Ovary (tissue), 9 donors: Measurements from ENCODE around the gene PBX1. TPM values are rescaled to one million over a fixed set of nuclear protein-coding genes. Genes with fewer than 3 reads are reported as not detected.

ENCODE experiments used
- DNase-seq, 5 donors: peaks; one replicate each; pipeline ENCODE4 v3.0.0-alpha.2; 2019 to 2020
- H3K27ac ChIP-seq, 2 donors: fragments of 200-600 bp; one replicate each; pipeline versions ENCODE4 v1.5.1 to v1.8.0; 2019 to 2022
- H3K27me3 ChIP-seq: fragments of 200-600 bp; one replicate; pipeline ENCODE4 v1.8.0; 2022
- H3K36me3 ChIP-seq: fragments of 200-600 bp; sonication (generic); one replicate; pipeline ENCODE4 v1.5.1; 2019
- H3K4me1 ChIP-seq: one replicate; pipeline ENCODE4 v1.8.1; 2013; ENCODE audit warnings: mild to moderate bottlenecking, moderate library complexity; ENCODE audit not compliant: insufficient read depth
- H3K4me3 ChIP-seq: fragments of 200-600 bp; sonication (generic); one replicate; pipeline ENCODE4 v1.5.1; 2017
- H3K9me3 ChIP-seq, 2 donors: fragments of 200-600 bp in 1 of 2; sonication (generic) in 1 of 2; one replicate each; pipeline versions ENCODE4 v1.5.1 to v1.8.1; 2013 to 2019; ENCODE audit warnings: mild to moderate bottlenecking in 1 of 2, moderate library complexity in 1 of 2
- EP300 ChIP-seq: sonication (generic); formaldehyde crosslinking; IDR thresholded peaks from one replicate; pipeline ENCODE4 v1.6.1; 2017; ENCODE audit warnings: antibody characterized with exemption
- POLR2A ChIP-seq: fragments of 450-650 bp; IDR thresholded peaks from one replicate; pipeline ENCODE4 v1.6.1; 2017; ENCODE audit warnings: antibody characterized with exemption, mild to moderate bottlenecking, moderate library complexity
- WGBS, 3 donors: extraction: QIAGEN DNeasy Blood & Tissue Kit in 1 of 3; methylation state at CpG; one replicate each; pipeline versions ENCODE4 v1.1.5 to v1.1.7; 2013 to 2017; 5-methylcytosine and 5-hydroxymethylcytosine counted together
- intact Hi-C, 4 donors: fragments of 100-400 bp; cut with DNase I; formaldehyde crosslinking; loops; one replicate each; pipeline versions ENCODE4 v1.11.0 to v1.15.1; 2022 to 2023
- polyA plus RNA-seq, 2 donors: library from polyadenylated mRNA; stranded (reverse); fragments of 200-250 nt in 1 of 2; fragments of 350-450 nt in 1 of 2; fragmentation: Illumina TruSeq in 1 of 2; extraction: RNeasy Lipid Tissue Mini Kit (QIAGEN cat#74804) in 1 of 2; gene quantifications; one replicate each; pipeline ENCODE4 v1.2.3, GENCODE V29; 2013 to 2014
- total RNA-seq, 7 donors: library from RNA; depleted of rRNA in 2 of 7; stranded (reverse); fragments of >200 nt in 2 of 7; fragmentation: NEBNext Ultra II Directional in 3 of 7; extraction: Animal tissue kit (Norgen Biotek cat#: 25700) in 3 of 7; gene quantifications; one replicate each; pipeline versions ENCODE4 v1.1.0 to v1.2.4, GENCODE V29; 2016 to 2023
- TF ChIP-seq, protein P1 (sequence below), 3 donors: fragments of 450-650 bp in 2 of 3; fragments of 200-600 bp in 1 of 3; IDR thresholded peaks; one replicate each; pipeline versions ENCODE4 v1.5.1 to v1.8.0; 2016 to 2022; ENCODE audit warnings: antibody characterized with exemption in 3 of 3, mild to moderate bottlenecking in 1 of 3
- donor health status: DM: no; HTN: no; CAD: no; lungs with moderate emphysema.
- donor health status: DM: no; HTN: no; CAD: no.
- donor health status: Bipolar disorder and iron deficiency.
- donor health status: DM: yes; HTN: yes; CAD: no.
- donor health status: DM: no; HTN: no; CAD: no.
- donor health status: DM: yes; HTN: yes; CAD: no.

Gene PBX1
- total and polyA plus RNA-seq, 9 donors: 43.7 to 220 (median 142) TPM

DNA sequence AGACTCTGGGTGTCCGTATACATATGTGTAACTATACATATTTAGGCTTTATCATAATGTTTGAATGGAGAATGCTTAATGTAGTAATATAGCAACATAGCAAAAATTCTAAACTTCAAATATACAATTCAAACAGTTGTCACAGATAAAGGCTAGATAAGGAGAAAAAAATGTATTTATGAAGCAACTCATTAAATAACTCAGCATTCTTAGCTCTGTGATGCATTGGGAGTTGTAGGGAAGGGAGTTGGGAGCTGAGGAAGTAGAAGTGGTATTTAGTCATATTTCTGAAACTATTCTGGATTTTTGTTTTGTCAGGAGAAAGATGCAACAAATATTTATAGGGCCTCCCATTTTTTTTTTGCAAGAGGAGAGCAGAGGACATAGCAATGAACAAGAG, 197.8 kb downstream of the PBX1 start:
- Histone ChIP-seq H3K9me3 (no peaks in the 10 kb centered on the region), H3K36me3 (no peaks in the 10 kb centered on the region), H3K4me1 (peaks cover 24% of the 10 kb centered on the region), H3K27me3 (no peaks in the 10 kb centered on the region), H3K4me3 (no peak overlapping the region), H3K27ac (no peak overlapping the region)
- intact Hi-C loops: no loop called here
- WGBS, 3 donors: 70 to 91% (median 90%) methylated on average over 1 of the region's 1 CpG
- TF ChIP-seq POLR2A (no peak), EP300 (no peak)
- TF ChIP-seq, protein P1, sequence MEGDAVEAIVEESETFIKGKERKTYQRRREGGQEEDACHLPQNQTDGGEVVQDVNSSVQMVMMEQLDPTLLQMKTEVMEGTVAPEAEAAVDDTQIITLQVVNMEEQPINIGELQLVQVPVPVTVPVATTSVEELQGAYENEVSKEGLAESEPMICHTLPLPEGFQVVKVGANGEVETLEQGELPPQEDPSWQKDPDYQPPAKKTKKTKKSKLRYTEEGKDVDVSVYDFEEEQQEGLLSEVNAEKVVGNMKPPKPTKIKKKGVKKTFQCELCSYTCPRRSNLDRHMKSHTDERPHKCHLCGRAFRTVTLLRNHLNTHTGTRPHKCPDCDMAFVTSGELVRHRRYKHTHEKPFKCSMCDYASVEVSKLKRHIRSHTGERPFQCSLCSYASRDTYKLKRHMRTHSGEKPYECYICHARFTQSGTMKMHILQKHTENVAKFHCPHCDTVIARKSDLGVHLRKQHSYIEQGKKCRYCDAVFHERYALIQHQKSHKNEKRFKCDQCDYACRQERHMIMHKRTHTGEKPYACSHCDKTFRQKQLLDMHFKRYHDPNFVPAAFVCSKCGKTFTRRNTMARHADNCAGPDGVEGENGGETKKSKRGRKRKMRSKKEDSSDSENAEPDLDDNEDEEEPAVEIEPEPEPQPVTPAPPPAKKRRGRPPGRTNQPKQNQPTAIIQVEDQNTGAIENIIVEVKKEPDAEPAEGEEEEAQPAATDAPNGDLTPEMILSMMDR (IDR thresholded peaks at IDR 0.05): no peak
- no peak for DNase-seq

DNA sequence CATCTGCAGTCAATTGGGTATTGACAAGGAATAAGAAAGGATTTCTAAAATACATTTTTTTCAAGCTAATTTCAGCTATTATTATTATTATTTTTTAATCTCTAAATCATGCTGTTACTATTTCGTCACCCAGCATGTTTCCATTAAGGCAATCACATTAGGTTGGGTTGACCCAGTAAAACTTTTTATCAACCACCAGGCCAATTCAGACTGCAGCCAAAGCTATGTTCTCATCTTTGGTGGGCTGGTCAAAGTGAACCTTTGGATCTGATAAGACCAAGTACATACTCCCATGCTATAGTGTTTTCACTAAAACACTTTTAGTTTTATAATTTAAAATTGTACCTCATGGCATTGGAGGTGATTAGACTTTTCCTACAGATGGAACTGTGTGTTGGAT, 198.6 kb downstream of the PBX1 start:
- H3K27me3 ChIP-seq: no peaks in the 10 kb centered on the region
- no peaks in the 10 kb centered on the region for H3K9me3 ChIP-seq
- TF ChIP-seq POLR2A (no peak), EP300 (no peak)
- TF ChIP-seq, protein P1 (IDR thresholded peaks at IDR 0.05): no peak
- WGBS, 3 donors: 16 to 29% (median 26%) methylated on average over 1 of the region's 1 CpG
- intact Hi-C loops: no loop called here
- H3K27ac ChIP-seq: peak overlapping the region in 1 of 2 donors; percentile 13
- H3K4me3 ChIP-seq: no peak overlapping the region
- H3K4me1 ChIP-seq: peaks cover 23% of the 10 kb centered on the region
- DNase-seq: no peak
- no peaks in the 10 kb centered on the region for H3K36me3 ChIP-seq

DNA sequence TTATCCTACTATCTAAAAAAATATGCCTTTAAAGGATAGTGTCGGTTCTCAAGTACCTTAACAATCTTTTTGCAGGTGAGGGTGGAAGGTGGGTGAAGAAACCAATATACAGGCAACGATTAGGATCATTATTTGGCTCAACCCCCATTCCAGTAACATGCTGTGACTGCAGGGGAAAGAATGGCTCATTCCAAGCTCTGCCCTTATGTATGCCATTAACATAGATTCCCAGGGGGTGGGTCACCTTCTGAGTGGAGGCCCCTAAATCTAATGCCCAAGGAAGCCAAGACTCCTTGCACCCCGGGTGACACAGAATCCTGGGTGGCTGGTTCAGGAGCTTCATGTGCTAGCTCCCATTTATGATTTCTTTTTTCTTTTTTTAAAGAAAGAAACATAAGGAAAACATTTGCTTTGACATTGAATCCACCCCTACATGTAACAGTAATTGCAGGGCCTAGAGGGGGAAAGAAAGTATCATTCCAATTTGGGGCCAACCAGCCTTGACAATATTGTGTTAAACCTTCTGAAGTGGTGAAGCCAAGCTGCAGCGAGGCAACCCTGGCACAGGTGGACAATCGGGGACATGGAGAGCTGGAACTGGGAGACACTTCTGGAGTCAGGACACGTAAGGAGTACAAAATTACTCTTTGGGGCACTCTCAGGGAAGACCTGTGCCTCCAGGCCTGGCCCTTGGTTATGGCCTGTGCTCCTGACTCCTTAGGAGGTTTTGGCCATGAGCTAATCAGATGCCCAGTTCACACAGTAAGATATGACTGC, 200.3 kb downstream of the PBX1 start:
- 88 to 89% (median 88%) methylated on average over 6 of the region's 6 CpGs for WGBS, 3 donors
- no peak for DNase-seq
- no peak for TF ChIP-seq EP300
- TF ChIP-seq, protein P1 (IDR thresholded peaks at IDR 0.05): no peak
- TF ChIP-seq POLR2A: no peak
- Histone ChIP-seq H3K27ac (no peak overlapping the region), H3K4me1 (peaks cover 21% of the 10 kb centered on the region), H3K4me3 (no peak overlapping the region), H3K27me3 (no peaks in the 10 kb centered on the region), H3K9me3 (no peaks in the 10 kb centered on the region), H3K36me3 (no peaks in the 10 kb centered on the region)
- intact Hi-C loops: no loop called here

DNA sequence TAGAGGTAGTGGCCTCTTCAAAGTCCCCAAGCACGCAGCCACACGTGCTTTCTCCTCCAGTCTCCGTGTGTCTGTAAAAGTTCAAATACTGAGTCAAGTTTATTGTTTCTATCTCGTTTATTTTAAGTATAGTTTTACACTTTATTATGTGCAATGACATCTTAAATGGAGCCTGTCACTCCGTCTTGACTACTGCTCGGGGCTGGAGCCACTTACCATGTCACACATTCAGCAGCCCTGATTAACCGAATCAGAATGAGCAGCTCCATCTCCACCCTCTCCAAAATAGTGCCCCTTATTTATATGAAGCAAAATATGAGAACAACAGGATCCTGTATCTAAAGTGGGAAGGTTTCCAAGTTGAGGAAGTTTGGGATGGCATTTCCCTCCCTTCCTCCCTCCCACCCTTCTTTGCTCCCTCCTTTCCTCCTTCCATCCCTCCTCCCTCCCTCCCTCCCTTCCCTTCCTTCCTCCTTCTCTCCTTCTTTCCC, 201.0 kb downstream of the PBX1 start:
- Histone ChIP-seq H3K27me3 (no peaks in the 10 kb centered on the region), H3K27ac (no peak overlapping the region), H3K36me3 (no peaks in the 10 kb centered on the region), H3K4me1 (peaks cover 20% of the 10 kb centered on the region), H3K9me3 (no peaks in the 10 kb centered on the region), H3K4me3 (no peak overlapping the region)
- TF ChIP-seq POLR2A (no peak), EP300 (no peak)
- TF ChIP-seq, protein P1 (IDR thresholded peaks at IDR 0.05): no peak
- no peak for DNase-seq
- intact Hi-C loops: no loop called here
- 65 to 80% (median 70%) methylated on average over 7 of the region's 7 CpGs for WGBS, 3 donors
